ENCODE results near the gene NADSYN1.

DNA sequence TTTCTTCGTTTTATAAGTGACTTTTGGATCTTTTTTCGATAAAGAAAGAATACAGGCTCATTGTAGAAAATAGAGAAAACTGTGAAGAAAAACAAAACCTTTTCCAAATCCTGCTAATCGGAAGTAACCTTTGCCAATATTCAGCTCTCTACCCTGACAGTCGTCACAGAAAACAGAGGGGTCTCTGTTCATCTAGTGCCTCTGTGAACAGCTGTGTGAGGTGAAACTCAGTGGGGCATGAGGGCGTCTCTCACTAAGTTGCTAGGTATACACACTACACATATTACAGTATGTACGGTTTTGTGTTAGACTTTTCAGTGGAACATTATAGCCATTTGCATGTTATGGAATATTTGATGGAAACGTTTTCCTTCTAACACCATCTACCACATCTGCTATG lies 44.2 kb upstream of the NADSYN1 start:
- TF ChIP-seq POLR2A (IDR thresholded peaks at IDR 0.05), result no peak
- TF ChIP-seq, protein P1, sequence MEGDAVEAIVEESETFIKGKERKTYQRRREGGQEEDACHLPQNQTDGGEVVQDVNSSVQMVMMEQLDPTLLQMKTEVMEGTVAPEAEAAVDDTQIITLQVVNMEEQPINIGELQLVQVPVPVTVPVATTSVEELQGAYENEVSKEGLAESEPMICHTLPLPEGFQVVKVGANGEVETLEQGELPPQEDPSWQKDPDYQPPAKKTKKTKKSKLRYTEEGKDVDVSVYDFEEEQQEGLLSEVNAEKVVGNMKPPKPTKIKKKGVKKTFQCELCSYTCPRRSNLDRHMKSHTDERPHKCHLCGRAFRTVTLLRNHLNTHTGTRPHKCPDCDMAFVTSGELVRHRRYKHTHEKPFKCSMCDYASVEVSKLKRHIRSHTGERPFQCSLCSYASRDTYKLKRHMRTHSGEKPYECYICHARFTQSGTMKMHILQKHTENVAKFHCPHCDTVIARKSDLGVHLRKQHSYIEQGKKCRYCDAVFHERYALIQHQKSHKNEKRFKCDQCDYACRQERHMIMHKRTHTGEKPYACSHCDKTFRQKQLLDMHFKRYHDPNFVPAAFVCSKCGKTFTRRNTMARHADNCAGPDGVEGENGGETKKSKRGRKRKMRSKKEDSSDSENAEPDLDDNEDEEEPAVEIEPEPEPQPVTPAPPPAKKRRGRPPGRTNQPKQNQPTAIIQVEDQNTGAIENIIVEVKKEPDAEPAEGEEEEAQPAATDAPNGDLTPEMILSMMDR (IDR thresholded peaks at IDR 0.05), result no peak

All from stomach (tissue), 4 donors.